ENCODE measurements around the gene TMEM108.

The TMEM108 gene

DNA sequence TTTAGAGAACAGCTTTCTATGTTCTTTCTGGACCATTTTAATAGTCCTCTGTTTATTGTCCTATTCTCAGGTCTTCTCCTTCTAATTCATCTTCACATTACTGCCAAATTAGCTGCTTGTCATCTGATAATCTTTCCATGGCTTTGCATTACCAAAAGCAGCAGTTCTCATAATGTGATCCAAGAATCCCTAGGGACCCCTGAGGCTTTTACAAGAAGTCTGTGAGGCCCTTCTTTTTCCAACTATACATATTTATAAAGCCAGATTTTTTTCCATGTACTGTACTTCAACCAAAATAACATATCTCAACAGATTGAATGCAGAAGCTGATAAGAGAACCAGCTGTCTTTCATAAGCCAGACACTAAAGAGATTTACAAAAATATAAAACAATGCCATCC lies 199.2 kb downstream of the TMEM108 start:
- peak; percentile 82 for DNase-seq

DNA sequence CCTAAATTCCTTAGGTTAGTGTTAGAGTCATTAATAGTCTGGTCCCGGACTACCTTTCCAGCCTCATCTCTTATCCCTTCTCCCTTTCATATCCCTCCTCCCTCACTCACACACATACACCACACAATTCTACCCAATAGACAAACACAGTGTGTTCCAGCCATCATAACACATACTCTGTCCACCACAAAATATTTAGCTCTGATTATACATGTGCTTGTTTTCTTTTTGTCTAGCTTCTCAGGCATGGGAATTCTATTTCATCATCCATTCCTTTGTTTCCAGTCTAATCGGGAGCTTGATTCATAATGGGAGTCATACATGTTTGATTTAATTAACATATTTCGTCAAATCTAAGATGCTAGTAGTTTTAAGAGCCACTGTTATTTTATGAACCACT lies 199.8 kb downstream of the TMEM108 start:
- peak; percentile 85 for DNase-seq

DNA sequence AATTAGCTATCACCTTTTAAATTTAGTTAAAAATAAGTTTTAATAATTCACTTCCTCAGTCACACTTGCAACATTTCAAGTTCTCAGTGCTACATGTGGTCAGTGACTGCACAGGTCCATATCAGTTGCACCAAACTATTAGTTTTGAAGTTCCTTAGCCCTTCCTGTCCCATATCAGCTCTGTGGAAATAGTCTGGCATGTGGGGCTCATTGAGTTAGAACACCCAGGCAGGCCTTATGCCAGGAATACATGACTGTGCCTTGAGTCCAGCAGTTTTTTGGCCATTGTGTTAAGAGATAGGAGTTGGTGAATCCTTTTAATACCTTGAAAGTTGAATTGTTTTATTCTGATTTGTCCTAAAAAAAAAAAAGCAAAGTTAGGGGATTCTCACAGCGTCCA lies 207.9 kb downstream of the TMEM108 start:
- DNase-seq: no peak

DNA sequence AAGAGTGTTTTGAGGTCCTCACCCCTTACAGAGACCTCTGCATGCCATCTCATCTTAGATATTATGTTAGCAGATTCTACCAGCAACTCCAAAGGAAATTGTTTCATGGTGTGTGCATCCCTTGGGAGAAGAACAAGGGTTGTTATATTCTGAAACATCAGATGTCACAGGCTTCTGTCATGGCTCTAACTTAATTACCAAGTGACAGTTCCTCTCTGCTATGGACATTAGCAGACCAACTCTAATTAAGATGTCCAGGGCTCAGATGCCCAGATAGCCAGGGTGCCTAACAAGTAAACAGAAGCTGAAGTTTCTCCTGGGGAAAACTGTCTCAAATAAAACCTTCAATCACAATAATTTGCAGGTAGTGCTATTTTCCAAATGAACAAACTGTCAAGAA lies 208.6 kb downstream of the TMEM108 start:
- no peak for DNase-seq

DNA sequence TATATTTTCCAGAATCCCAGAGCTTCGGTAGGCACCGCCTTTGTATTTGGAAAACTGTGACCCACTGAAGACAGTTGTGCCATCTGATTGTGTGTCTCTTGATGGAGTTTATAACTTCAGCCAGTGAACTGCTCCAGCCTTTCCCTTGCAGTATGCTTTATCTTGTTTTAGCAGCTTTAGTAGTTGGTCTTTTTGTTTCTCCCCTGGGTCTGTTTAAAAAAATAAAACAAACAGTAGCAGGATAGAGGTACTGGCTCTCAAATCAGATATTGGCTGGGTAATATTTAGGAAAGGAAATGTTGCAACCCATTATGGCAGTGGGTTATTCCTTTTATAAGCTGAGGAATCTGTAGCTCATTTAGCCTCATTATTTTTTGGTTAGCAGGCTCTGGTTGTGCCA lies 210.2 kb downstream of the TMEM108 start:
- no peak for DNase-seq

DNA sequence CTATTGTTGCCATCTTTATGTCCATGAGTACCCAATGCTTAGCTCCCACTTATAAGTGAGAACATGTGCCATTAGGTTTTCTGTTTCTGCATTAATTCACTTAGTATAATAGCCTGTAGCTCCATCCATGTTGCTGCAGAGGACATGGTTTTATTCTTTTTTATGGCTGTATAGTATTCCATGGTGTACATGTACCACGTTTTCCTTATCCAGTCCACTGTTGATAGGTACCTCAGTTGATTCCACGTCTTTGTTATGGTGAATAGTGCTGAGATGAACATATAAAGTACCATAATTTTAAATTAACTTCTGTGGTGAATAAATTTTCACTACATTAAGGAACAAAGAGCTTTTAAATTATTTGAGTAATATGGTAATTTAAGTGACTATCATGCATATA lies 211.3 kb downstream of the TMEM108 start:
- DNase-seq: no peak

DNA sequence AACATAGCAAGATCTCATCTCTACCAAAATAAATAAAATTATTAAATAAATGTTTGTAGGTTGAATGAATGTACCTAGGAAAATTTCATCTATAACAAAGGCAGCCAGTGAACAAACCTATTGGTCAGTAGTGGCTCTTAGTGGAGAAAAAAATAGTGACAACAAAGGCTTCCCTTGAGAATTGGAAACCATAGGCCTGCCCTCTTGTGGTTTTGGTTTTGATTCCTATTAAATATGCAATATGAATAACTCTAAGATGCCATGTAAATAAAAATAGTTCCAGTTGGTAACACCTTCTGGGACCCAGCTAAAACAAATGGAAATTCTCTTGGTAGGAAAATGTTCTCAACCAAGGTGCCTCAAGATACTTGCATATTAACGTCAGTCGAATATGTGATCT lies 216.0 kb downstream of the TMEM108 start:
- DNase-seq: no peak

DNA sequence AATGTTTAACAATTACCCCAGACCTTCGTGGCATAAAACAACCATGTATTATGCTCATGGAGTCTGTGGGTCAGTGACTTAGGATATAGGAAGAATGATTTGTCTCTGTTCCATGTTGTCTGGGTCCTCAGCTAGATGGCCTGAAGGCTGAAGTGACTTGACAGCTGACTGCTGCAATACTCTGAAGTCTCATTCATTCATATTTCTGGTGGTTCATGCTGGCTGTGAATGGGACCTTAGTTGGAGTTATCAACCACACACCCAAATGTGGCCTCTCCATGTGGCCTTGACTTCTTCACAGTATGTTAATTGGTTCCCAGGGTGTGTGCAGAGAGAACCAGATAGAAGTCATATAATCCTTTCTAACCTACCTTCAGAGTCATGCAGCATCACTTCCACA lies 216.5 kb downstream of the TMEM108 start:
- no peak for DNase-seq

DNA sequence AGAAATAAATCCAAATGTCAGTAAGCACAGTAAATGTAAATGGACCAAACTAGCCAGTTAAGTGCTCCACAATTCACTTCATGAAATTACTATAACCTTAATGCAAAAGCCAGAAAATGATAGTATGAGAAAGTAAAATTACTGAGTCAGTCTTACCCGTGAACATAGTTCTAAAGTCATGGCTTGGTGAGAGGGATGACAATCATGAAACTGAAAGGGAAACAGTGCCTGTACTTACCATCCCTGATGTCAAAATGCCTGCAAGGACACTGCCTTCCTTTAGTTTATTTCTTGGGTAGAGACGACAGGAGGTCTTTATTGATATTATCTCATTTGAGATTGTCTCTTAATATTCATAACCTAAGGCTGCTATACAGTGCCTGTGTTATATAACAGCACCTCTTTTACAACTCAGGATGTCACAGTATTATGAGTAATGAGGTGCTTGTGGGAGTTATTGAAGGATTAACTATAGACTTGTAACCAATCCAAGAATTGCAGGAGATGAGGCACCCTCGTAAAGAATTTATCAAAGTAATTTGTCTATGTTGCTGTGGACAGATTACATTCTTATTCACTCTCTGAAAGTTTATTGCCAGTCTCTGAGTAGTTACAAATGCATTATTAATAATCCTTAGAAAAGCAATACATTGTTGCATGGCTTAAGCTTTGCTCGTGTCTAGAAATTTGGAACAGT lies 218.7 kb downstream of the TMEM108 start:
- peak; percentile 38 for DNase-seq

DNA sequence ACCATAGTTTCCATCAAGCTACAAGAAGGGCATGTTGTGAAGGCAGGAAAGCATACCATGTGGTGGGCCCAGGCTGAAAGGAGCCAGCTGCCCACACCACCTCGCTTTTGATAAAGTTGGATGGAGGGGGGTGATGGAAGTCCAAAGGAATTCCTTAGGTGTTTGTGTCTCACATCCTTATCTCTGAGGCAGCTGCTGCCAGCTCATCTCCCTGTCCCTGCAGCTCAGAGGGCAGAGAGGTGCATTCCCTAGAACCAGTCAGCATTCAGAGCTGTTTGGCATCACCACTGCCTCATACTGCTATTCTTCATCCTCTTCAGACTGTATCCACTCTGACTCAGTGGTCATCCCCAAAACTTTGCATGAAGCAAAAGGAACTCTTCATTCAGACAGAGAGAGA lies 220.2 kb downstream of the TMEM108 start:
- DNase-seq: no peak

DNA sequence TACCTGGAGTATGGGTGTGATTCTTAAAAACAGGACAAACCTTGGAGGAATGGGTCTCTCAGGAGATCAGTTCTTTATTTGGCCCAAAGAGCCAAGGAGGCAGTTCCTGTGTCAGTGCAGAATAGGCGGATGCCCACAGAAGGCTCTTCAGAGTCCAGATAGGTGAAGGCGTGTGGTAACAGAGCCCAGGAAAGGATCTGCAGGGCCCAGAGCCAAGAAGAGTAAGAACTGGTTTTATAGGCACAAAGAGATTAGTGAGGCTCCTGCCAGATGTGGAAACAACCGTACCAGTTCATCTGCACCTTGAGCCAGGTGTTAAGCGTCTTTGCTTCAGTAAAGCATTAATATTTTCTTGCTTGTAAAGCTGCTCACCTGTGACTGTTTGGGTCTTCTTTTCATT lies 221.6 kb downstream of the TMEM108 start:
- no peak for DNase-seq

DNA sequence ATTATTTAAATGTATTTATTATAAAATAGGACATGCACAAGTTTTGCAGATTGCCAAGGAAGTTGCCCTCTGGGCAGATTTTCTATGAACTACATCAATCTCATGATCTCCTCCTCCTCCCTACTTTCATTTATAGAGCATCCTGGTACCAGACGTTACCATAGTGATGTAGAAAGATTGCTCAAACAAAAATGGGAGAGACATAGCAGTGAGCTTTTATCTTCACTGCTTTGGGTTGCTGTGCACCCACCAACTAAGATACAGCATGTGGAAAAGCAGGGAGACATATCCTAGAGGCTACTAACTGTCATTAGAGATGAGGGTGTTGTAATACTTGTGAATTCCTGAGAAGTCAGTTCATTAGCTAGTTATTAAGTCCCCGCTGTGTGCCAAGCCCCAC lies 224.1 kb downstream of the TMEM108 start:
- no peak for DNase-seq

DNA sequence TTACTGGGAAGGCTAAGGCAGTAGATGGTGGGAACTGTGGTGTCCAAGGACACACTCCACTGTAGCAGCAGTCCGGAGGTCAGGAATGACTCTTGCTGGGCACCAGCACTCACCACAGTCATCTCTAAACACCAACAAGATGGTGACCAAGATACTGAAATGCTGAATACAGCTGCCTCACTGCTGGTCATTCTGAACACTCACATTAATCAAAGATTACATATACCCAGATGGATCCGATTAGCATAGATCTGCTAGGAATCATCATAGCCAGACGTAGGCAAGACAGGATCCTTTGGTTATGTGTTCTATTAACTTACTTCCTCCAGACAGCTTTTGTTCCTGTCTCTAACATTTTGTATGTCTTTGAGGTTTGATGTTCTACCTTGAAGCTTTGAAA lies 226.7 kb downstream of the TMEM108 start:
- no peak for DNase-seq

DNA sequence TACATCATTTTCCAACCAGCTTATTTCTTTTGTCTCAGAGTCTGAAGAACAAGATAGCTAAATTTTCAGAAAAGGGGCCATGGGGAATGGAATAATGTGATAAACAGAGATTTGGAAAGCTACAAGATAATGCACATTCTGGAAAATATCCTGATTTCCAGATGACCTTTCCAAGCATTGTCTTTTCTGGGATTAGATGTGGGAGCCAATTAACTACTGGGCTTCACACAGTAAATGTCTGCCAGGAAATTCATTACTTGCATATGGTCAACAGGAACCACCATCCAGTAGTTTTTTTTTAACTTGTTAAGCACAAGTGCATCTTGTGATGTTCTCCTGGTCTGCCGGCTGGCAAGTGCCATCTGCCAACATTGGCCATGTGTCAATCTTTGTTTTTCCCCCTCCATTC lies 230.5 kb downstream of the TMEM108 start:
- no peak for DNase-seq

DNA sequence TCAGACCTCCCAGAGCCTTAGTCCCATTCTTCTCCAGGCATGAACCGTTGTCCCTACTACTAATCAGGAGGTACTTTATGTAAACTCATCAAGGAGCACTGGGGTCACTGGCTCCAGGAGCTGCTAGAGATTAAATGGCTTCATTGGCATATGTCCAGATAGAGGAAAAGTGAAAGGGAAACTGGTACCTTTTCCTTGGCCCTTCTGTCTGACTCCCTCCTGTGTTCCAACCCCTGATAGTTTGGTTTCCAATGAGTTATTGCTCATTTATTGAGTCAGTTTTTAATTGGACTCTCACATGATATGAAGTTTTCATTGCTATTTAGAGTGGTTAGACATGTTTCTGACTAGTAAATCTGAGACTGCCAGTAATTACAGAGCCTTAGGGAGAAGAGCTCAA lies 231.2 kb downstream of the TMEM108 start:
- no peak for DNase-seq

DNA sequence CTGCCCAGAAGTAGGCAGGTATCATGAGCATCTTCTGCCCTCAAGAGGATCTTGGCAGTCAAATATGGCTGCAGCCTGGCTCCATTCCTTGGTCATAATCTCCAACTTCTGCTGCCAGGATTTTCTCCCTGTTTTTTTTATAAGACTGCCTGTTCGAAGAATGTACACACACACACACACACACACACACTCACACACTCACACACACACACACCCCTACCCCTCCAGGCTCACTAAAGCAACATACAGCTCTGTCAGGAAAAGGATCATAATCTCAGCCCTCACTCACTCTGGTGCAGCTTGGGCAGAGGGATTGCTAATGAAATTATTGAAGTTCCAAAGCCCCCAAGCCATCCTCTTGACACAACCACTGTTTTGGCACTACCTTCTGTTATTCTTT lies 232.4 kb downstream of the TMEM108 start:
- DNase-seq: no peak

DNA sequence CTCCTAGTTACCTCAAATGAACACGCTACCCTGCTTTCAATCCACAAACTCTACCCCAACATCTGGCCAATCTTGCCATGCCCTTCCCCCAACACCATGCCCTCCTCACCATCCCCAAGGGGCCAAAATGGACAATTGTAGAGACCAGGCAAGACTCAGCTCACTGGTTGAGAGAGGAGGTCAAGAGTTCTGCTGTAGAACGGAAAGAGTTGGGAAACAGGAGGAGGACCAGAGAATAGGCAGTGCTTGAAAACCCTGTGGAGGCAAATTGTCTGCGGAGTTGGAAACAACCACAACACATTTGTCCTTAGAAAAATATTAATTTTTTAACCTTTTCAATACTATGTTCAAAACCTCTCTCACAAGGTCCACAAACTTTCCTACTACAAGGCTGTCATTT lies 232.9 kb downstream of the TMEM108 start:
- DNase-seq: no peak

DNA sequence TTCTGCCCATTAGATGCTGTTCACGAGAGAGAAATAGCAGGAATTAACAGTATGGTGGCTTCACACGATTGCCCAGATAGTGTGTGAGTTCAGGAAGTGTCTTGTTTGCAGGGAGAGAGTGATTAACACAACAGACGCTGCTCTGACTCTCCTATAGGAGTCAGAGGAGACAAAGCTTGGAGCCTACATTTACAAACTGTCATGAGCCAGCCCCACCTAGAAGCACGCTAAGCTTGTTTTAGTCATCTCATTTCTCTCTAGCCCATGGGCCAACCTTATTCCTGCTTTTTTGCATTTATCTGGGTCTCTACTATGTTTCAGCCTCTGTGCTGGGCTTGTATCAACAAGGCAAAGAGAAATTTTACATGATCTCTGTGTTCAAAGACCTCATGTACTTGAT lies 233.3 kb downstream of the TMEM108 start:
- DNase-seq: no peak

DNA sequence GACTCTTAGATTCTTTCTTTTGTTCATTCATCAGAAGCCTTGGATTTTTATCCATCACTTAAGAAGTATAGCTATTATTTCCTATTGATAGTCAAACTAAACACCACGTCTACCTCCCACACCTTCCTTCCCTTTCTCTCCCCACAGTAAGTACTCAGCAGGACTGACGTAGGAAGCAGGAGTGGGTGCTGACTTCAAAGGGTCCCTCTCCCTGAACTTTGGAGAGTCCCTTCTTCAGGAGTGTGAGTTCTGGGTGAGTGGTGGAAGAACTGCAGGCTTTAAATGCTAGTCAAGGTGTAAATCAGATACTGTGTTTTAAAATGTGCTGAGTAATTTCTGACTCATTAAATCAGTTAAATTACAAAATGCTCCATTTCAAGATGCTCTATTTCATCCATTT lies 235.2 kb downstream of the TMEM108 start:
- DNase-seq: no peak

DNA sequence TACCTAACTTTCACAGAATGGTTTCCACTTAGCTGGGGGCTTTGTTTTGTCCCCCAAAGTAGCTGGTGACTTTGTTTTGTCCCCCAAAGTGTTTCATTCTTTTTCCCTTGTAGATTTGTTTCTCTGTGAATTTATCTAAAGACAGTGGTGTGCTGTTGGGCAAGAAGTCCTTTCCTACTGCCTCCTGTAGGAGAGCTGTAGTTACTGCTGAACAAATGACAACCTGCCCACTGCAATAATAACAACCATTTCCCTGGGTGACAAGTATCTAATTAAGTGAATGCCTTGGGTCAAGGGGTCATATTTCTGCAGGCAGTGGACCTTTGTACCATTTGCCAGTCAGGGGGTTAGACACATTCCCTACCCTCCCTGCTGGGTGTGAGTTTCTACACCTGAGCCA lies 236.3 kb downstream of the TMEM108 start:
- DNase-seq: no peak

DNA sequence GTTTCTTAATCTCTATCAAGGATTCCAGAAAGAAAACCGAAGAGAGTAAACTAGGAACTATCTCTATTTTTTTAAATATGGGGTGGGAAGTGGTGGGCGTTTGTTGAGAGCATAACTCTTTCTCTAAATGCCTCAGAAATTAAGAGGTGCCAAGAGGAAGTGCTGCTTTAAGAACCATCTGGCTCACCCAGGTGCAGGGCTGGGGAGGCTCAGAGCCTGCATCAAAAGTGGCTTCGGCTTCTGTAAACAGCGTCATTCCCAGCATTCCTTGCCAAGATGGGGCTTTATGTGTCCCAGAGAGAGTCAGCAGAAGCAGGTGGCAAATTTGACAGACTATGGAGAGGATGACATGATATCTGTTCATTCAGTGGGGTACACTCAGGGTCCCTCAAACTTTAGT lies 238.4 kb downstream of the TMEM108 start:
- no peak for DNase-seq

DNA sequence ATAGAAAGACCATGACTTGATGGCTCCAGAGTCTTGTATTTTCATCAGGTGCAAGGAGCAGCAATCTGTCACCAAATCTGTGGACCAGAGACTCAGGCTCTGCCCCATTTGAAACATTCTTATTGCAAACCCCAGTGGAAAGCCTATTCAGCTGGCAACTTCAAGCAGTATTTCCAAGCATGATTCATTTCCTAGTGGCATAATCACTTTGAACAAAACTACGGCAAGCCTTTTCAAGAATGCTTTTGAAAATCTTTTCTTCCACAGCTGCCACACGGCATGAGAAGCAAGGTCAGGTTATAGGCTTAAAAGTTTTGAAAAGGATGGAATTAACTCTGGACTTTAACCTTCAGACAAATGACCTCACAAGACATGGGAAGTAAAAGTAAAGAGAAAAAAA lies 239.6 kb downstream of the TMEM108 start:
- DNase-seq: no peak

DNA sequence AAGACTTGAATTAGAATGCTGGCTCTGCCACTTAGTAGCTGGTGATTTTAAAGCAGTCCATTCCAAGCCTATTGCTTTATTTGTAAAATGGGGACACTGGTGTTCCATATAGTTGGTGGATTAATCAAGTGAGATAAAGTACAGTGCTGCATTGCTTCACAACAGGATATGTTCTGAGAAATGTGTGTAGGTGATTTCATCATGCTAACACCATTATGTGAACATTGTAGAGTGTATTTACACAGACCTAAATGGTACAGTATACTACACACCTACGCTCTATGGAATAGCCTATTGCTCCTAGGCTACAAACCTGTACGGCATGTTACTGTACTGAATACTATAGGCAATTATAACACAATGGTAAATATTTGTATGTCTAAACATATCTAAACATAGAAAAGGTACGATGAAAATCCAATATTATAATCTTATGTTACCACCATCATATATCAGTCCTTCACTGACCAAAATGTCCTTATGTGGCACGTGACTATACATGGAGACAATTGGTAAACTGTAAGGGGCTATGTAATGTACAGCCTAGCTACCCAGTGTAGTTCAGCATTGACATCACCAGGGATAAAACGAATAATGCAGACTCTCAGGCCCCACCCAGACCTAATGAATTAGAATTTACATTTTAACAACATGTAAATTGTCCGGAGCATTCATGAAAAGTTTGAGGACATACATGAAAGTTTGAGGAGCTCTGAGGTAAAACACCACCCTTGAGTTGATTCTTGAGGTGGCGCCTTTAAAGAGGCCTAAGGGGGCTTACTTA lies 240.3 kb downstream of the TMEM108 start:
- no peak for DNase-seq

DNA sequence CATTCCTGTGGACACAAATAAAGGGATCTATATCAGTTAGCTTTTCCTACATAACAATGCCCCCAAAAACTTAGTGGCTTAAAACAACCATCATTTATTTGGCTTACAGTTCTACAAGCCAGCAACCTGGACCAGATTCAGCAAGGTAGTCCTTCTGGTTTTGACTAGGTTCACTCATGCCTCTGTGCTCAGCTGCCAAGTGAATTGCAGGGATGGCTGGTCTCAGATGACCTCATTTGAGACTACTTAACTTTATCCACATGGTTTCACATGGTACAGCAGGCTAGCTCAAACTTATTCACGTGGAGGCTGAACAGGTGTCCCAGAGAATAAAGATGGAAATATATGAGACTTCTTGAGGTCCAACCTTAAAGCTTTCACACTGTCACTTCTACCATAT lies 242.4 kb downstream of the TMEM108 start:
- DNase-seq: no peak

DNA sequence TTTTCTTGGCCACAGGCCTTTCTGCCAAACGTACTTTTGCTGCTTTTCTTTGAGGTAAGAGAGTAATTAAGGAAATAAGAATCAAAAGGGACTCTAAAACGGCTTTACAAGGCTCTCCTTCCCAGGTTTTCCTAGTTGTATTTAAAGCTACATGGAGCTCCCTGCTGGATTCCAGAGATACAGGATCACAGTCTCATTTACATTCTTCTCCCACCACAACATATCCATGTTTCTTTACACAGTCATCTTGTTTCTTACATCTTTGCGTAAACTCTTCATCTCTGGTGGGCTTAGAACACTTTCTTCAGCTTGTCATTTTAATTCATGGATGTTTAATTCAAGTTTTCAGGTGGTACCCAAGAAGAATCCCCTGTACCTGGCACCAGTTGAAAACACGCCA lies 244.0 kb downstream of the TMEM108 start:
- peak; percentile 63 for DNase-seq

Measured in fibroblast of skin of scalp (primary cell).